ENCODE measurements around the gene PIP4K2A. TPM values are rescaled to one million over a fixed set of nuclear protein-coding genes. Genes with fewer than 3 reads are reported as not detected.
A peak's percentile ranks its signal among the peaks of the same experiment; 100 is the strongest.

The PIP4K2A gene
- total RNA-seq, 2 donors from 2014 or later: 167 to 205 TPM

GRCh38 chr10:22634093-22634492, 80.3 kb downstream of the PIP4K2A start:
- ATAC-seq: no peak
- H3K4me1 Mint-ChIP-seq: peaks cover 66% of the 10 kb centered on the region
- peaks cover 2% of the 10 kb centered on the region for H3K36me3 Mint-ChIP-seq (ENCODE audit: low read depth)

GRCh38 chr10:22633528-22633927, 80.8 kb downstream of the PIP4K2A start:
- DNase-seq: no peak
- Mint-ChIP-seq H3K27me3 (no peaks in the 10 kb centered on the region), H3K4me1 (peaks cover 68% of the 10 kb centered on the region), H3K36me3 (ENCODE audit: low read depth) (peaks cover 2% of the 10 kb centered on the region), H3K4me3 (peak overlapping the region; percentile 39), H3K27ac (peak overlapping the region; percentile 99)
- H3K9me3 ChIP-seq (ENCODE audit: control insufficient read depth, low read length, poor library complexity, severe bottlenecking): no peaks in the 10 kb centered on the region
- ATAC-seq: no peak

More at GRCh38 chr10:22634093-22634492, 80.3 kb downstream of the PIP4K2A start:
- no peaks in the 10 kb centered on the region for H3K27me3 Mint-ChIP-seq
- H3K4me3 Mint-ChIP-seq: peak overlapping the region; percentile 39
- no peak for DNase-seq
- peak overlapping the region; percentile 99 for H3K27ac Mint-ChIP-seq
- no peaks in the 10 kb centered on the region for H3K9me3 ChIP-seq (ENCODE audit: control insufficient read depth, low read length, poor library complexity, severe bottlenecking)

- Mint-ChIP-seq H3K27me3 (no peaks in the 10 kb centered on the region), H3K4me3 (no peak overlapping the region), H3K36me3 (ENCODE audit: low read depth) (peaks cover 2% of the 10 kb centered on the region), H3K4me1 (peaks cover 67% of the 10 kb centered on the region), H3K27ac (peak overlapping the region; percentile 99)
- H3K9me3 ChIP-seq (ENCODE audit: control insufficient read depth, low read length, poor library complexity, severe bottlenecking): no peaks in the 10 kb centered on the region
- DNase-seq: no peak
- no peak for ATAC-seq
These were observed 81.3 kb downstream of the PIP4K2A start for GRCh38 chr10:22633106-22633505.

GRCh38 chr10:22631646-22632278, 82.6 kb downstream of the PIP4K2A start:
- H3K9me3 ChIP-seq (ENCODE audit: control insufficient read depth, low read length, poor library complexity, severe bottlenecking): no peaks in the 10 kb centered on the region
- H3K4me1 Mint-ChIP-seq: peaks cover 69% of the 10 kb centered on the region
- H3K36me3 Mint-ChIP-seq (ENCODE audit: low read depth): peaks cover 2% of the 10 kb centered on the region
- H3K4me3 Mint-ChIP-seq: peak overlapping the region; percentile 75
- peak overlapping the region; percentile 99 for H3K27ac Mint-ChIP-seq
- DNase-seq (no peak), ATAC-seq (no peak)
- H3K27me3 Mint-ChIP-seq: no peaks in the 10 kb centered on the region

GRCh38 chr10:22631185-22631584, 83.2 kb downstream of the PIP4K2A start:
- H3K27me3 Mint-ChIP-seq: no peaks in the 10 kb centered on the region
- H3K9me3 ChIP-seq (ENCODE audit: control insufficient read depth, low read length, poor library complexity, severe bottlenecking): no peaks in the 10 kb centered on the region
- peaks cover 68% of the 10 kb centered on the region for H3K4me1 Mint-ChIP-seq
- H3K4me3 Mint-ChIP-seq: peak overlapping the region; percentile 90
- H3K36me3 Mint-ChIP-seq (ENCODE audit: low read depth): peaks cover 2% of the 10 kb centered on the region
- ATAC-seq (no peak), DNase-seq (no peak)
- peak overlapping the region; percentile 99 for H3K27ac Mint-ChIP-seq

GRCh38 chr10:22630234-22631174, 83.9 kb downstream of the PIP4K2A start:
- peaks cover 2% of the 10 kb centered on the region for H3K36me3 Mint-ChIP-seq (ENCODE audit: low read depth)
- H3K4me1 Mint-ChIP-seq: peaks cover 70% of the 10 kb centered on the region
- DNase-seq (no peak), ATAC-seq (peak; percentile 89)
- peak overlapping the region; percentile 99 for H3K27ac Mint-ChIP-seq
- H3K9me3 ChIP-seq (ENCODE audit: control insufficient read depth, low read length, poor library complexity, severe bottlenecking): no peaks in the 10 kb centered on the region
- H3K27me3 Mint-ChIP-seq: no peaks in the 10 kb centered on the region
- peak overlapping the region; percentile 90 for H3K4me3 Mint-ChIP-seq

- no peaks in the 10 kb centered on the region for H3K27me3 Mint-ChIP-seq
- DNase-seq (no peak), ATAC-seq (no peak)
- peak overlapping the region; percentile 90 for H3K4me3 Mint-ChIP-seq
- peak overlapping the region; percentile 99 for H3K27ac Mint-ChIP-seq
- peaks cover 2% of the 10 kb centered on the region for H3K36me3 Mint-ChIP-seq (ENCODE audit: low read depth)
- H3K4me1 Mint-ChIP-seq: peaks cover 67% of the 10 kb centered on the region
- H3K9me3 ChIP-seq (ENCODE audit: control insufficient read depth, low read length, poor library complexity, severe bottlenecking): no peaks in the 10 kb centered on the region
These were observed 84.5 kb downstream of the PIP4K2A start for GRCh38 chr10:22629852-22630233.

- Mint-ChIP-seq H3K4me3 (peak overlapping the region; percentile 44), H3K27me3 (no peaks in the 10 kb centered on the region), H3K4me1 (peaks cover 65% of the 10 kb centered on the region), H3K36me3 (ENCODE audit: low read depth) (peaks cover 2% of the 10 kb centered on the region), H3K27ac (peak overlapping the region; percentile 99)
- DNase-seq (no peak), ATAC-seq (no peak)
- no peaks in the 10 kb centered on the region for H3K9me3 ChIP-seq (ENCODE audit: control insufficient read depth, low read length, poor library complexity, severe bottlenecking)
These were observed 85.3 kb downstream of the PIP4K2A start for GRCh38 chr10:22629126-22629525.

GRCh38 chr10:22628309-22628708, 86.1 kb downstream of the PIP4K2A start:
- H3K27me3 Mint-ChIP-seq: no peaks in the 10 kb centered on the region
- peak overlapping the region; percentile 99 for H3K27ac Mint-ChIP-seq
- H3K4me1 Mint-ChIP-seq: peaks cover 67% of the 10 kb centered on the region
- no peaks in the 10 kb centered on the region for H3K9me3 ChIP-seq (ENCODE audit: control insufficient read depth, low read length, poor library complexity, severe bottlenecking)
- no peak overlapping the region for H3K4me3 Mint-ChIP-seq
- ATAC-seq: no peak
- no peak for DNase-seq
- H3K36me3 Mint-ChIP-seq (ENCODE audit: low read depth): no peaks in the 10 kb centered on the region

GRCh38 chr10:22626784-22627183, 87.6 kb downstream of the PIP4K2A start:
- ATAC-seq (no peak), DNase-seq (no peak)
- H3K9me3 ChIP-seq (ENCODE audit: control insufficient read depth, low read length, poor library complexity, severe bottlenecking): no peaks in the 10 kb centered on the region
- peak overlapping the region; percentile 99 for H3K27ac Mint-ChIP-seq
- H3K36me3 Mint-ChIP-seq (ENCODE audit: low read depth): no peaks in the 10 kb centered on the region
- H3K4me3 Mint-ChIP-seq: peak overlapping the region; percentile 71
- H3K27me3 Mint-ChIP-seq: no peaks in the 10 kb centered on the region
- peaks cover 68% of the 10 kb centered on the region for H3K4me1 Mint-ChIP-seq

GRCh38 chr10:22625516-22626290, 88.7 kb downstream of the PIP4K2A start:
- DNase-seq (no peak), ATAC-seq (no peak)
- Mint-ChIP-seq H3K27ac (peak overlapping the region; percentile 99), H3K27me3 (no peaks in the 10 kb centered on the region), H3K4me3 (peak overlapping the region; percentile 52), H3K4me1 (peaks cover 68% of the 10 kb centered on the region), H3K36me3 (ENCODE audit: low read depth) (no peaks in the 10 kb centered on the region)
- H3K9me3 ChIP-seq (ENCODE audit: control insufficient read depth, low read length, poor library complexity, severe bottlenecking): no peaks in the 10 kb centered on the region

- ATAC-seq: peak; percentile 60
- Mint-ChIP-seq H3K4me1 (peaks cover 65% of the 10 kb centered on the region), H3K27ac (peak overlapping the region; percentile 99), H3K36me3 (ENCODE audit: low read depth) (no peaks in the 10 kb centered on the region), H3K4me3 (peak overlapping the region; percentile 75), H3K27me3 (no peaks in the 10 kb centered on the region)
- no peaks in the 10 kb centered on the region for H3K9me3 ChIP-seq (ENCODE audit: control insufficient read depth, low read length, poor library complexity, severe bottlenecking)
- DNase-seq: no peak
These were observed 90.1 kb downstream of the PIP4K2A start for GRCh38 chr10:22624287-22624738.
